SU-DHL-6 (cell line): ENCODE measurements around the gene TSPAN10.

Experiments
- EZH2phosphoT487 ChIP-seq: fragments of 200-600 bp; sonication (generic), shearing (Covaris generic); conservative IDR thresholded peaks from 2 replicates; pipeline ENCODE4 v1.6.1; 2018; ENCODE audit warnings: mild to moderate bottlenecking, antibody characterized with exemption, low read length, moderate library complexity, mixed read lengths
- TF ChIP-seq, protein P1 (sequence below): fragments of 200-600 bp; sonication (generic); IDR thresholded peaks from one replicate; pipeline ENCODE4 v1.5.1; 2017; ENCODE audit warnings: antibody characterized with exemption, mild to moderate bottlenecking, low read length, moderate library complexity; ENCODE audit not compliant: insufficient read depth, poor library complexity, severe bottlenecking

- TF ChIP-seq EZH2phosphoT487: no peak
- TF ChIP-seq, protein P1, sequence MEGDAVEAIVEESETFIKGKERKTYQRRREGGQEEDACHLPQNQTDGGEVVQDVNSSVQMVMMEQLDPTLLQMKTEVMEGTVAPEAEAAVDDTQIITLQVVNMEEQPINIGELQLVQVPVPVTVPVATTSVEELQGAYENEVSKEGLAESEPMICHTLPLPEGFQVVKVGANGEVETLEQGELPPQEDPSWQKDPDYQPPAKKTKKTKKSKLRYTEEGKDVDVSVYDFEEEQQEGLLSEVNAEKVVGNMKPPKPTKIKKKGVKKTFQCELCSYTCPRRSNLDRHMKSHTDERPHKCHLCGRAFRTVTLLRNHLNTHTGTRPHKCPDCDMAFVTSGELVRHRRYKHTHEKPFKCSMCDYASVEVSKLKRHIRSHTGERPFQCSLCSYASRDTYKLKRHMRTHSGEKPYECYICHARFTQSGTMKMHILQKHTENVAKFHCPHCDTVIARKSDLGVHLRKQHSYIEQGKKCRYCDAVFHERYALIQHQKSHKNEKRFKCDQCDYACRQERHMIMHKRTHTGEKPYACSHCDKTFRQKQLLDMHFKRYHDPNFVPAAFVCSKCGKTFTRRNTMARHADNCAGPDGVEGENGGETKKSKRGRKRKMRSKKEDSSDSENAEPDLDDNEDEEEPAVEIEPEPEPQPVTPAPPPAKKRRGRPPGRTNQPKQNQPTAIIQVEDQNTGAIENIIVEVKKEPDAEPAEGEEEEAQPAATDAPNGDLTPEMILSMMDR: no peak
These were observed 6.7 kb upstream of the TSPAN10 start for GRCh38 chr17:81630274-81630673.
